BJ (cell line): ENCODE results near the gene UBTF. TPM values are rescaled to one million over a fixed set of nuclear protein-coding genes. Genes with fewer than 3 reads are reported as not detected.

Experiments used
- CTCF ChIA-PET: fragments of 350-600 bp; formaldehyde crosslinking; extraction: SDS; loops from one replicate; lab custom pipeline; 2021; ENCODE audit warnings: antibody characterized with exemption, inconsistent platforms; lab: Yijun Ruan, JAX
- POLR2A ChIA-PET: fragments of 300-600 bp; sonication (Branson Sonifier 250); formaldehyde crosslinking; extraction: SDS; loops from one replicate; lab custom pipeline; 2021; ENCODE audit warnings: antibody characterized with exemption; lab: Charles Lee
- DNase-seq: peaks from one replicate; pipeline ENCODE4 v3.0.0-alpha.2; 2011; ENCODE audit warnings: low read depth
- H3K27me3 ChIP-seq: 2 replicates; pipeline ENCODE4 v1.6.0; 2011; ENCODE audit warnings: low read length; ENCODE audit not compliant: control insufficient read depth, insufficient read depth
- H3K36me3 ChIP-seq: 2 replicates; pipeline ENCODE4 v1.5.1; 2011; ENCODE audit warnings: low read length; ENCODE audit not compliant: control insufficient read depth, insufficient read depth
- H3K4me3 ChIP-seq: 2 replicates; pipeline ENCODE4 v1.5.1; 2011; ENCODE audit warnings: low read depth, mild to moderate bottlenecking, control low read depth, low read length
- CTCF ChIP-seq: IDR thresholded peaks from 2 replicates; pipeline ENCODE4 v1.5.1; 2011; ENCODE audit warnings: low read depth, mild to moderate bottlenecking, control low read depth, inconsistent platforms, low read length, moderate library complexity; ENCODE audit not compliant: insufficient read depth
- polyA plus RNA-seq: library from polyadenylated mRNA; depleted of rRNA; stranded (reverse); fragments of >200 nt; gene quantifications from 2 replicates; pipeline ENCODE4 v1.2.3, GENCODE V29; 2011

UBTF gene
- polyA plus RNA-seq, 1 experiment: 21.1 TPM

GRCh38 chr17:44174427-44174826 is 45.0 kb downstream of the UBTF start:
- ChIA-PET CTCF (no interaction called here), POLR2A (no interaction called here)
- Histone ChIP-seq H3K4me3 (no peak overlapping the region), H3K27me3 (no peaks in the 10 kb centered on the region), H3K36me3 (peaks cover 7% of the 10 kb centered on the region)
- no peak for DNase-seq
- TF ChIP-seq CTCF: no peak

GRCh38 chr17:44171931-44172455 is 47.5 kb downstream of the UBTF start:
- ChIA-PET CTCF (interaction anchor here (0.5 to 1.0 kb wide), 3 partner anchors 13 to 228 kb away, joined by 3 to 4 read pairs (median 3); no protein-coding TSS in a partner anchor), POLR2A (interaction anchor here (0.7 kb wide), 1 partner anchor 34 kb away, joined by 5 read pairs; no protein-coding TSS in a partner anchor)
- Histone ChIP-seq H3K36me3 (peaks cover 2% of the 10 kb centered on the region), H3K4me3 (no peak overlapping the region), H3K27me3 (no peaks in the 10 kb centered on the region)
- no peak for TF ChIP-seq CTCF
- no peak for DNase-seq

GRCh38 chr17:44170499-44171201 is 48.8 kb downstream of the UBTF start, which contains the start of gene ASB16:
Gene ASB16, plus strand, starts transcription at chr17:44170704. Its CDS starts 86 bp downstream, at chr17:44170790.
- Histone ChIP-seq H3K27me3 (no peaks in the 10 kb centered on the region), H3K4me3 (no peak within 1 kb of the TSS), H3K36me3 (no peaks in the 10 kb centered on the region; the same call in 1 of the 2 replicates)
- ChIA-PET POLR2A (interaction anchor here (0.6 kb wide), 2 partner anchors 16 kb away, joined by 4 to 16 read pairs; partner anchors contain the start of gene TMUB2), CTCF (interaction anchor here (0.5 to 3.1 kb wide), 8 partner anchors 10 to 227 kb away, joined by 3 to 28 read pairs (median 3); partner anchors contain the start of gene FAM171A2)
- TF ChIP-seq CTCF: no peak
- DNase-seq: no peak

GRCh38 chr17:44170135-44170498 is 49.4 kb downstream of the UBTF start:
- DNase-seq: no peak
- no peak for TF ChIP-seq CTCF
- ChIA-PET CTCF (interaction anchor here (0.5 to 3.1 kb wide), 8 partner anchors 9 to 226 kb away, joined by 3 to 28 read pairs (median 3); partner anchors contain the start of gene FAM171A2), POLR2A (no interaction called here)
- Histone ChIP-seq H3K36me3 (no peaks in the 10 kb centered on the region; the same call in 1 of the 2 replicates), H3K4me3 (no peak overlapping the region), H3K27me3 (no peaks in the 10 kb centered on the region)

GRCh38 chr17:44167181-44167861 is 52.2 kb downstream of the UBTF start:
- no peaks in the 10 kb centered on the region for H3K36me3 ChIP-seq
- CTCF ChIA-PET: interaction anchor here (0.8 to 3.1 kb wide), 12 partner anchors 14 to 288 kb away, joined by 3 to 28 read pairs (median 7); partner anchors contain the start of gene TMUB2
- no peaks in the 10 kb centered on the region for H3K27me3 ChIP-seq
- TF ChIP-seq CTCF: no peak
- no peak for DNase-seq
- POLR2A ChIA-PET: no interaction called here
- H3K4me3 ChIP-seq: no peak overlapping the region
